Measurements from ENCODE around the gene RALB.
"Not testable (repeated sequence)": the region's sequence is repeated elsewhere in the genome, so short reads cannot be mapped to it uniquely, and the experiment has no call there.

Gene RALB

GRCh38 chr2:120231564-120231973 lies 21.1 kb upstream of the RALB start:
- DNase-seq (ENCODE audit: low read depth) = no peak
- H3K4me3 ChIP-seq (ENCODE audit: low read depth, low read length) = no peak overlapping the region
- in situ Hi-C loops (cut with HindIII; ENCODE audit: low sequenced_read_pairs) = no loop called here
- TF ChIP-seq CTCF (IDR thresholded peaks at IDR 0.05; ENCODE audit: low read depth, low read length, missing control alignments) = no peak

DNA sequence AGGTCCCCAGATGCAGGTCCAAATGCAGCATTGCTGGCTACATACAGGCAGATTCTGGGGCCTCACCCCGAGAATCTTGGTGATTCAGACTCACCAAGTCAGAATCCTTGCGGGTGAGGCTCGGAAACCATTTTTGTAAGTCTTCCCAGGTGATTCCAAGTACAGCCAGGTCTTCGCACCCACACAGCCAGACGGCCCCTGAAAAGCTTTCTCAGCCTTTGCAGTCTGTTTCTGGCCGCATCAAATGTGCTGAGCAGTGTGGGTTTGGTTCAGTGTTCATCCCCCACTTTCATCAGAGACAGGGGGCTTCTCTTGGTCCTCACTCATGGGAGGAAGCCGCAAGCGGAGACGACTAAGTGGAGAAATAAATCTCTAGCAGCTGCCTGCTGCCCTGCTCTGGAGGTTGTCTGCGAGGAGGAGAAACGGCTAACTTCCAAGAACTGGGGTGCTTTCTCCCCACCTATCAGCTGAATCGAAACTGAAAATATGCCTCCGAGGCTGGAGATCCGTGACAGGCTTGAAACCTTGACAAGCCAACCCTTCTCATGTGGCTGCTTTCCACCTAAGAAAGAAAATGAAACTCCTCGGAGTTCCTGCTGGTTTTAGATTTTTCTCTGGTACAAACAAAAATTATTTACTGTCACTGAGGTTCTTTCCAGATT lies 20.5 kb upstream of the RALB start:
- no peak overlapping the region for H3K4me3 ChIP-seq (ENCODE audit: low read depth, low read length)
- no peak for TF ChIP-seq CTCF (IDR thresholded peaks at IDR 0.05; ENCODE audit: low read depth, low read length, missing control alignments)
- in situ Hi-C loops (cut with HindIII; ENCODE audit: low sequenced_read_pairs) = no loop called here
- no peak for DNase-seq (ENCODE audit: low read depth)

DNA sequence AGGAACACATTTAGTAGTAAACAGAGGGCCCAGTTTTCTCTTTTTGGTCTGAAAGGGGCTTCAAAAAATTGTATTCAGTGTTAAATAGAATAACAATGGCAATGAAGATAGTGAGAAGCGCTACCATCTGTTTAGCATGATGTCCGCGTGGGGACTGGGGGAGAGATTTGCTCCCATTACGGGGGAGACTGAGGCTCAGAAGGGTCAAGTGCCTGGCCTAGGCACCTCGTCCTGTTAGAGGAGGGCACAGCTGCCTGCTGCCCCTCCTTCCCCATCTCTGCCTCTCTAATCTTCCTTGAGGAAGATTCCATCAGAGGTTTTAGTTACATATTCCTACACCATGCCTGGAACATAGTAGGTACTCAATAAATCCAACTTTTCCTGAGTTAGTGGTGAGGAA lies 19.4 kb upstream of the RALB start:
- no peak overlapping the region for H3K4me3 ChIP-seq (ENCODE audit: low read depth, low read length)
- in situ Hi-C loops (cut with HindIII; ENCODE audit: low sequenced_read_pairs) = no loop called here
- DNase-seq (ENCODE audit: low read depth) = no peak

GRCh38 chr2:120235158-120235557 lies 17.5 kb upstream of the RALB start:
- in situ Hi-C loops (cut with HindIII; ENCODE audit: low sequenced_read_pairs); DNase-seq (ENCODE audit: low read depth): not testable (repeated sequence)

More for the DNA sequence above, 19.4 kb upstream of the RALB start:
- TF ChIP-seq CTCF (IDR thresholded peaks at IDR 0.05; ENCODE audit: low read depth, low read length, missing control alignments) = no peak

DNA sequence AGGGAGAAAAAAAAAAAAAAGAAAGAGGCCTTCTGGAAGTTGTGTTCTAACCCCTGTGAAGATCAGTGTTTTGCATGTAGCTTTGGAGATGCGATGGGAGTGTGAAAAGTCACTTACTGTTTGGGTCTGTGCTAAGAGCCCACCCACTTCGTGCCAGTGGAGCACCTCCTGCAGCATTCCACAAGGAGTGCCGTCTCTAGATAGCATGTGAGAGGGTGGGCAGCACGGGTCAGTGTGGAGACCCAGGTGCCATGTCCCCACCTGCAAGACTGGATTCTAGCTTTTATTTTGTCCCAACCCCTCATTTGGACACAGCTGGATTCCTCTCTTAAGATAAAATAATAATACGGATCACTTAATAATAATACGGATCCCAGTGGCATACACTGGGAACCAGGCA lies 17.0 kb upstream of the RALB start:
- in situ Hi-C loops (cut with HindIII; ENCODE audit: low sequenced_read_pairs) = no loop called here
- DNase-seq (ENCODE audit: low read depth) = no peak
- H3K4me3 ChIP-seq (ENCODE audit: low read depth, low read length) = no peak overlapping the region
- TF ChIP-seq CTCF (IDR thresholded peaks at IDR 0.05; ENCODE audit: low read depth, low read length, missing control alignments) = no peak

More at GRCh38 chr2:120235158-120235557, 17.5 kb upstream of the RALB start:
- H3K4me3 ChIP-seq (ENCODE audit: low read depth, low read length) = not testable (repeated sequence)

DNA sequence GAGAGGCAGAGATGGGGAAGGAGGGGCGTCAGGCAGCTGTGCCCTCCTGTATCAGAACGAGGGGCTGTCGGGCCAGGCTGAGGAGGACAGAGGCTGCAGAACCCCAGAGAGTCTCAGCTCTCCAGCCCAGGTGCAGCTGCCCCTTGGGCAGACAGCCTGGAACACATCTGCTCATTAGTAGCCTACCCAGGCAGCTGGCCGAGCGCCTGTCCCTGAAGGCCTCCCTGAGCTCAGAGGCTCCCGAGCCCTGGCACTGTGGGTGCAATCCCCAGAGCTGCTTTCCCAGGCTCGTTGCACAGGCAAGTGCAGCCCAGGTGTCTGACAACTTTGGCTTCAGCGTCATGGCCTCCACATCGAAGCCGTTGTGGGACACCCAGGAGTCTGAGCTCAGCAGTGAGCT lies 16.3 kb upstream of the RALB start:
- TF ChIP-seq CTCF (IDR thresholded peaks at IDR 0.05; ENCODE audit: low read depth, low read length, missing control alignments) = no peak
- H3K4me3 ChIP-seq (ENCODE audit: low read depth, low read length) = no peak overlapping the region
- no peak for DNase-seq (ENCODE audit: low read depth)
- in situ Hi-C loops (cut with HindIII; ENCODE audit: low sequenced_read_pairs) = no loop called here

DNA sequence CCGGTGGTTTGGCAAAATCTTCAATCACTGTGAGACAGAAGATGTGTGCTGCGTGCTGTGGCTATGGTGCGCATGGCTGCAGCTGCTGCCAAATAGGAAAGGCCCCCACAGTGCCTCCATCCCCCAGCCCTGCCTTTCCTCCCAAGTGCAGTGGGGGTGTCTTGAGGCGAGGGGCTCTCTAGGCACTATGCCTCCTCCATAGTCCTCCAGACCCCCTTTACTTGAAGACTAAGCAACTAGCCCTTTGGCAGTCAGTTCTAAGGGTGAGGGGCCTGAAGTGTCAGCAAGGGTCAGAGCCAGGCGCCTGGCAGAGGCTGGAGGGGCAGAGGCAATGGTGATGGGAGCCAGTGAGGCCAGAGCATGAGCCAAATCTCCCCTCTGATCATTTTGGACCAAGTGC lies 15.9 kb upstream of the RALB start:
- DNase-seq (ENCODE audit: low read depth) = no peak
- in situ Hi-C loops (cut with HindIII; ENCODE audit: low sequenced_read_pairs) = no loop called here
- TF ChIP-seq CTCF (IDR thresholded peaks at IDR 0.05; ENCODE audit: low read depth, low read length, missing control alignments) = no peak
- H3K4me3 ChIP-seq (ENCODE audit: low read depth, low read length) = no peak overlapping the region

Measured in astrocyte of the cerebellum (primary cell).